GM12892 (cell line): ENCODE data around the gene SEPTIN6.
A peak's percentile ranks its signal among the peaks of the same experiment; 100 is the strongest.
"Not testable (repeated sequence)": the region's sequence is repeated elsewhere in the genome, so short reads cannot be mapped to it uniquely, and the experiment has no call there.

Experiments
- DNase-seq: peaks from one replicate; pipeline ENCODE4 v3.0.0; 2011; ENCODE audit not compliant: insufficient read length
- FAIRE-seq: peaks from 2 replicates; lab custom pipeline; 2011; peaks lifted over from hg19 to GRCh38; lab: Jason Lieb, UNC
- POLR2A ChIP-seq: IDR thresholded peaks from 2 replicates; pipeline ENCODE4 v1.6.1; 2011; ENCODE audit warnings: low read depth, low read length, control low read depth
- POLR2AphosphoS5 ChIP-seq: IDR thresholded peaks from 2 replicates; pipeline ENCODE4 v1.6.1; 2011; ENCODE audit warnings: low read depth, low read length, control low read depth
- TAF1 ChIP-seq: IDR thresholded peaks from 2 replicates; pipeline ENCODE4 v1.6.1; 2011; ENCODE audit warnings: low read depth, mild to moderate bottlenecking, control low read depth, low read length, borderline replicate concordance

Gene SEPTIN6

GRCh38 chrX:119687661-119688413, 5.1 kb downstream of the SEPTIN6 start:
- DNase-seq (no peak), FAIRE-seq (peak; percentile 87)
- no peak for TF ChIP-seq TAF1
- TF ChIP-seq POLR2A, result no peak
- no peak for TF ChIP-seq POLR2AphosphoS5

- no peak for DNase-seq
- FAIRE-seq, result peak; percentile 57
- TF ChIP-seq POLR2AphosphoS5 (no peak; the same call in 1 of the 2 replicates), TAF1 (no peak)
These were observed 6.8 kb downstream of the SEPTIN6 start for GRCh38 chrX:119686087-119686691.

- DNase-seq (no peak), FAIRE-seq (peak; percentile 99)
- TF ChIP-seq TAF1, result no peak
- TF ChIP-seq POLR2AphosphoS5, result peak; percentile 55
- TF ChIP-seq POLR2A, result peak; percentile 40
These were observed 7.5 kb downstream of the SEPTIN6 start for GRCh38 chrX:119685225-119686066.

- FAIRE-seq (no peak), DNase-seq (no peak)
- TF ChIP-seq POLR2AphosphoS5 (no peak), POLR2A (no peak), TAF1 (no peak)
These were observed 8.1 kb downstream of the SEPTIN6 start for GRCh38 chrX:119684916-119685224.

- DNase-seq, FAIRE-seq: not testable (repeated sequence)
These were observed 8.7 kb downstream of the SEPTIN6 start for GRCh38 chrX:119684312-119684711.

GRCh38 chrX:119682019-119682989, 10.7 kb downstream of the SEPTIN6 start:
- no peak for DNase-seq
- peak; percentile 74 for FAIRE-seq
- TF ChIP-seq TAF1 (no peak), POLR2AphosphoS5 (0 out of 2 replicates have a peak, but pooled peaks have one; percentile 25), POLR2A (peak; percentile 48; the same call in 1 of the 2 replicates)

- no peak for TF ChIP-seq POLR2A
- no peak for TF ChIP-seq POLR2AphosphoS5
- no peak for TF ChIP-seq TAF1
- DNase-seq, result no peak
- peak; percentile 51 for FAIRE-seq
These were observed 15.3 kb downstream of the SEPTIN6 start for GRCh38 chrX:119677654-119677981.

- TF ChIP-seq TAF1 (no peak), POLR2A (no peak), POLR2AphosphoS5 (no peak)
- peak; percentile 38 for FAIRE-seq
- no peak for DNase-seq
These were observed 15.9 kb downstream of the SEPTIN6 start for GRCh38 chrX:119676949-119677653.

- DNase-seq (no peak), FAIRE-seq (no peak)
- TF ChIP-seq POLR2AphosphoS5, result no peak
- TF ChIP-seq POLR2A, result no peak
- no peak for TF ChIP-seq TAF1
These were observed 19.6 kb downstream of the SEPTIN6 start for GRCh38 chrX:119673336-119673735.

- FAIRE-seq, result no peak
- DNase-seq, result no peak
- TF ChIP-seq TAF1 (no peak), POLR2AphosphoS5 (no peak), POLR2A (no peak)
These were observed 20.5 kb downstream of the SEPTIN6 start for GRCh38 chrX:119672426-119672825.
